ENCODE measurements around the gene POLE2. TPM values are rescaled to one million over a fixed set of nuclear protein-coding genes. Genes with fewer than 3 reads are reported as not detected.

Gene POLE2
- total and polyA plus RNA-seq, 2 of the 13 experiments (the other 11 are each of a cell fraction or from before 2014, with no cell fraction given), result 16.6 to 37.0 TPM

GRCh38 chr14:49687942-49688700 is at the start of gene POLE2 (continued):
- TF ChIP-seq EP300 (IDR thresholded peaks at IDR 0.05; ENCODE audit: low read depth in 2 of 2, low read length in 2 of 2) (no peak), EP300 (CRISPR knock-in tag; IDR thresholded peaks at IDR 0.05; ENCODE audit: borderline replicate concordance) (no peak), ARNT2 (CRISPR knock-in tag; IDR thresholded peaks at IDR 0.05; ENCODE audit: low read depth) (peak; percentile 91), TCF12 (IDR thresholded peaks at IDR 0.05) (no peak), TCF12 (CRISPR knock-in tag; IDR thresholded peaks at IDR 0.05) (no peak), RXRA (CRISPR knock-in tag; IDR thresholded peaks at IDR 0.05) (peak; percentile 67; the same call in 1 of the 2 replicates), ZNF335 (CRISPR knock-in tag; IDR thresholded peaks at IDR 0.05) (no peak; the same call in 1 of the 2 replicates), MAZ (IDR thresholded peaks at IDR 0.05; ENCODE audit: borderline replicate concordance, low read depth, low read length) (peak; percentile 36; the same call in 1 of the 2 replicates), MAZ (CRISPR knock-in tag; IDR thresholded peaks at IDR 0.05; ENCODE audit: low read depth) (peak; percentile 77), ZNF644 (CRISPR knock-in tag; IDR thresholded peaks at IDR 0.05; ENCODE audit: low read depth) (no peak), HBP1 (CRISPR knock-in tag; IDR thresholded peaks at IDR 0.05; ENCODE audit: low read depth) (0 out of 2 replicates have a peak, but pooled peaks have one; percentile 45), HOXA3 (CRISPR knock-in tag; IDR thresholded peaks at IDR 0.05) (peak; percentile 90), GABPA (IDR thresholded peaks at IDR 0.05; ENCODE audit: low read depth, low read length) (no peak), GABPA (CRISPR knock-in tag; IDR thresholded peaks at IDR 0.05; ENCODE audit: low read depth) (no peak), ZNF3 (CRISPR knock-in tag; IDR thresholded peaks at IDR 0.05) (no peak), ZNF660 (CRISPR knock-in tag; IDR thresholded peaks at IDR 0.05; ENCODE audit: borderline replicate concordance, low read depth) (no peak), ZNF460 (CRISPR knock-in tag; IDR thresholded peaks at IDR 0.05; ENCODE audit: borderline replicate concordance) (peak; percentile 50; the same call in 1 of the 2 replicates), ZNF558 (CRISPR knock-in tag; IDR thresholded peaks at IDR 0.05; ENCODE audit: borderline replicate concordance) (0 out of 2 replicates have a peak, but pooled peaks have one; percentile 75), ZNF180 (CRISPR knock-in tag; IDR thresholded peaks at IDR 0.05; ENCODE audit: borderline replicate concordance, low read depth) (no peak), RNF219 (CRISPR knock-in tag; IDR thresholded peaks at IDR 0.05) (no peak), PAWR (CRISPR knock-in tag; IDR thresholded peaks at IDR 0.05; ENCODE audit: borderline replicate concordance) (peak; percentile 91; the same call in 1 of the 2 replicates), SP1 (IDR thresholded peaks at IDR 0.05) (no peak), SP1 (CRISPR knock-in tag; IDR thresholded peaks at IDR 0.05) (peak; percentile 86), NR2F2 (IDR thresholded peaks at IDR 0.05; ENCODE audit: borderline replicate concordance, low read depth) (peak; percentile 13; the same call in 1 of the 2 replicates)
- TF ChIP-seq, protein P1, sequence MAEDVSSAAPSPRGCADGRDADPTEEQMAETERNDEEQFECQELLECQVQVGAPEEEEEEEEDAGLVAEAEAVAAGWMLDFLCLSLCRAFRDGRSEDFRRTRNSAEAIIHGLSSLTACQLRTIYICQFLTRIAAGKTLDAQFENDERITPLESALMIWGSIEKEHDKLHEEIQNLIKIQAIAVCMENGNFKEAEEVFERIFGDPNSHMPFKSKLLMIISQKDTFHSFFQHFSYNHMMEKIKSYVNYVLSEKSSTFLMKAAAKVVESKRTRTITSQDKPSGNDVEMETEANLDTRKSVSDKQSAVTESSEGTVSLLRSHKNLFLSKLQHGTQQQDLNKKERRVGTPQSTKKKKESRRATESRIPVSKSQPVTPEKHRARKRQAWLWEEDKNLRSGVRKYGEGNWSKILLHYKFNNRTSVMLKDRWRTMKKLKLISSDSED (CRISPR knock-in tag; IDR thresholded peaks at IDR 0.05), result no peak; the same call in 1 of the 2 replicates
- TF ChIP-seq, protein P2, sequence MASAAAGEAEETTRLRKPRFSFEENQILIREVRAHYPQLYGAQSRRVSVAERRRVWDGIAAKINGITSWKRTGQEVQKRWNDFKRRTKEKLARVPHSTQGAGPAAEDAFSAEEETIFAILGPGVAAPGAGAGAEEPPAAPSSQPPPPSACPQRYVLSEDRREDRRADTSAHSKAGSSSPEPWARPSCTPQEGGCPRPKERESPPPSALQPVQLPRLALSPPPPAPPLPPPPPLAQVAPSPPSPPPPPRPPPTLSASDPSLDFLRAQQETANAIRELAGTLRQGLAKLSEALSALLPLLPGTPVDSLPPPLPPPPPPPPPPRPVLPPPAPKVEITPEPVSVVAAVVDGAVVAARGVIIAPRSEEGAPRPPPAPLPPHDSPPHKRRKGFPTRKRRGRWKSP (CRISPR knock-in tag; IDR thresholded peaks at IDR 0.05), result peak; percentile 99
